Measurements from ENCODE around the gene ZNF296. TPM values are rescaled to one million over a fixed set of nuclear protein-coding genes. Genes with fewer than 3 reads are reported as not detected.

The ZNF296 gene
- total and polyA plus RNA-seq, 2 of the 13 experiments (the other 11 are each of a cell fraction or from before 2014, with no cell fraction given), result 0.26 to 0.62 TPM

DNA sequence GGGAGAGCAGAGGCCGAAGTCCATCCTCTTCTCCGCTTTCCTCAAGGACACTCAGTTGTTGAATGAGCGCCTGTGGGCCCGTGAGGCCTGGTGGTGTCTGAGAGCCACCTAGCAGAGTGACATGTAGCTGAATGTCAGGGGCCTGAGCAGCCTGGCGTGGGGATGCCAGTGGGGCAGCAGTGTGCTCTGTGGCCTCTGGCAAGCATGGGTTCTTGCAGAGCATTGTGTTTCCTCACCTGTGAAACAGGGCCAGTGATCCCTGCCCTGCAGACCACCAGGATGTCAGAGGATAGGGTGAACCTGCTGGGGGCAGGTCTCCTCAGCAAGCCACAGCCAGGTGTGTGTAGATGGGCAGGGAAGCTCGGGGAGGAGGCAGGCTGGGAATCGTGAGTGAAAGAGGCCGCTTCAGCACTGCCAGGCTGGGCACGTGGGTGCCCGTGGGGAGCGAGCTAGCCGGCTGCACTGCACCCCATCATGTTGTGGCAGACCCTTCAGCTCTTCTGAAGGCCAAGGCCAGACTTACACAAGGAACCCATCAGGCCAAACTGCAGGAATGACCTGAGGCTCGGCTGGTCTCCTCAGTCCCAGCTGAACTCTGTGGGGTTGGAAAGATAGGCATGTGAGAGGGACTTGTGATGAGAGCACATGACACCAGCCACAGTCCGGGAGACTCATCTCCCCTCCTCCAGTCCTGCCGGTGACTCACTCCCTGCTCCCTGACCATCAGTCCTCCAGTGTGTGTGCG lies 21.7 kb upstream of the ZNF296 start (continued):
- TF ChIP-seq, protein P1, sequence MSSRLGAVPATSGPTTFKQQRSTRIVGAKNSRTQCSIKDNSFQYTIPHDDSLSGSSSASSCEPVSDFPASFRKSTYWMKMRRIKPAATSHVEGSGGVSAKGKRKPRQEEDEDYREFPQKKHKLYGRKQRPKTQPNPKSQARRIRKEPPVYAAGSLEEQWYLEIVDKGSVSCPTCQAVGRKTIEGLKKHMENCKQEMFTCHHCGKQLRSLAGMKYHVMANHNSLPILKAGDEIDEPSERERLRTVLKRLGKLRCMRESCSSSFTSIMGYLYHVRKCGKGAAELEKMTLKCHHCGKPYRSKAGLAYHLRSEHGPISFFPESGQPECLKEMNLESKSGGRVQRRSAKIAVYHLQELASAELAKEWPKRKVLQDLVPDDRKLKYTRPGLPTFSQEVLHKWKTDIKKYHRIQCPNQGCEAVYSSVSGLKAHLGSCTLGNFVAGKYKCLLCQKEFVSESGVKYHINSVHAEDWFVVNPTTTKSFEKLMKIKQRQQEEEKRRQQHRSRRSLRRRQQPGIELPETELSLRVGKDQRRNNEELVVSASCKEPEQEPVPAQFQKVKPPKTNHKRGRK (CRISPR knock-in tag; IDR thresholded peaks at IDR 0.05), result 0 out of 2 replicates have a peak, but pooled peaks have one; percentile 27
- TF ChIP-seq, protein P2, sequence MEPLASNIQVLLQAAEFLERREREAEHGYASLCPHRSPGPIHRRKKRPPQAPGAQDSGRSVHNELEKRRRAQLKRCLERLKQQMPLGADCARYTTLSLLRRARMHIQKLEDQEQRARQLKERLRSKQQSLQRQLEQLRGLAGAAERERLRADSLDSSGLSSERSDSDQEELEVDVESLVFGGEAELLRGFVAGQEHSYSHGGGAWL (CRISPR knock-in tag; IDR thresholded peaks at IDR 0.05), result 0 out of 2 replicates have a peak, but pooled peaks have one; percentile 5
- TF ChIP-seq JUN (CRISPR knock-in tag; IDR thresholded peaks at IDR 0.05), result peak; percentile 83; the same call in 1 of the 2 replicates
- 0 out of 2 replicates have a peak, but pooled peaks have one; percentile 70 for TF ChIP-seq ZNF776 (CRISPR knock-in tag; IDR thresholded peaks at IDR 0.05)
- TF ChIP-seq MAFG (CRISPR knock-in tag; IDR thresholded peaks at IDR 0.05), result no peak
- peak; percentile 58; the same call in 1 of the 2 replicates for TF ChIP-seq ZNF766 (CRISPR knock-in tag; IDR thresholded peaks at IDR 0.05; ENCODE audit: borderline replicate concordance)
- TF ChIP-seq, protein P3, sequence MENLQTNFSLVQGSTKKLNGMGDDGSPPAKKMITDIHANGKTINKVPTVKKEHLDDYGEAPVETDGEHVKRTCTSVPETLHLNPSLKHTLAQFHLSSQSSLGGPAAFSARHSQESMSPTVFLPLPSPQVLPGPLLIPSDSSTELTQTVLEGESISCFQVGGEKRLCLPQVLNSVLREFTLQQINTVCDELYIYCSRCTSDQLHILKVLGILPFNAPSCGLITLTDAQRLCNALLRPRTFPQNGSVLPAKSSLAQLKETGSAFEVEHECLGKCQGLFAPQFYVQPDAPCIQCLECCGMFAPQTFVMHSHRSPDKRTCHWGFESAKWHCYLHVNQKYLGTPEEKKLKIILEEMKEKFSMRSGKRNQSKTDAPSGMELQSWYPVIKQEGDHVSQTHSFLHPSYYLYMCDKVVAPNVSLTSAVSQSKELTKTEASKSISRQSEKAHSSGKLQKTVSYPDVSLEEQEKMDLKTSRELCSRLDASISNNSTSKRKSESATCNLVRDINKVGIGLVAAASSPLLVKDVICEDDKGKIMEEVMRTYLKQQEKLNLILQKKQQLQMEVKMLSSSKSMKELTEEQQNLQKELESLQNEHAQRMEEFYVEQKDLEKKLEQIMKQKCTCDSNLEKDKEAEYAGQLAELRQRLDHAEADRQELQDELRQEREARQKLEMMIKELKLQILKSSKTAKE (CRISPR knock-in tag; IDR thresholded peaks at IDR 0.05; ENCODE audit: borderline replicate concordance), result 0 out of 2 replicates have a peak, but pooled peaks have one; percentile 30
- TF ChIP-seq NFKB2 (CRISPR knock-in tag; IDR thresholded peaks at IDR 0.05; ENCODE audit: borderline replicate concordance), result peak; percentile 68; the same call in 1 of the 2 replicates
- peak; percentile 40; the same call in 1 of the 2 replicates for TF ChIP-seq FOXA3 (CRISPR knock-in tag; IDR thresholded peaks at IDR 0.05)
- TF ChIP-seq, protein P4, sequence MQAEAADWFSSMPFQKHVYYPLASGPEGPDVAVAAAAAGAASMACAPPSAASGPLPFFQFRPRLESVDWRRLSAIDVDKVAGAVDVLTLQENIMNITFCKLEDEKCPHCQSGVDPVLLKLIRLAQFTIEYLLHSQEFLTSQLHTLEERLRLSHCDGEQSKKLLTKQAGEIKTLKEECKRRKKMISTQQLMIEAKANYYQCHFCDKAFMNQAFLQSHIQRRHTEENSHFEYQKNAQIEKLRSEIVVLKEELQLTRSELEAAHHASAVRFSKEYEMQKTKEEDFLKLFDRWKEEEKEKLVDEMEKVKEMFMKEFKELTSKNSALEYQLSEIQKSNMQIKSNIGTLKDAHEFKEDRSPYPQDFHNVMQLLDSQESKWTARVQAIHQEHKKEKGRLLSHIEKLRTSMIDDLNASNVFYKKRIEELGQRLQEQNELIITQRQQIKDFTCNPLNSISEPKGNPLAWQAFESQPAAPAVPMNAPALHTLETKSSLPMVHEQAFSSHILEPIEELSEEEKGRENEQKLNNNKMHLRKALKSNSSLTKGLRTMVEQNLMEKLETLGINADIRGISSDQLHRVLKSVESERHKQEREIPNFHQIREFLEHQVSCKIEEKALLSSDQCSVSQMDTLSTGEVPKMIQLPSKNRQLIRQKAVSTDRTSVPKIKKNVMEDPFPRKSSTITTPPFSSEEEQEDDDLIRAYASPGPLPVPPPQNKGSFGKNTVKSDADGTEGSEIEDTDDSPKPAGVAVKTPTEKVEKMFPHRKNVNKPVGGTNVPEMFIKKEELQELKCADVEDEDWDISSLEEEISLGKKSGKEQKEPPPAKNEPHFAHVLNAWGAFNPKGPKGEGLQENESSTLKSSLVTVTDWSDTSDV (CRISPR knock-in tag; IDR thresholded peaks at IDR 0.05), result 0 out of 2 replicates have a peak, but pooled peaks have one; percentile 34
- TF ChIP-seq, protein P5, sequence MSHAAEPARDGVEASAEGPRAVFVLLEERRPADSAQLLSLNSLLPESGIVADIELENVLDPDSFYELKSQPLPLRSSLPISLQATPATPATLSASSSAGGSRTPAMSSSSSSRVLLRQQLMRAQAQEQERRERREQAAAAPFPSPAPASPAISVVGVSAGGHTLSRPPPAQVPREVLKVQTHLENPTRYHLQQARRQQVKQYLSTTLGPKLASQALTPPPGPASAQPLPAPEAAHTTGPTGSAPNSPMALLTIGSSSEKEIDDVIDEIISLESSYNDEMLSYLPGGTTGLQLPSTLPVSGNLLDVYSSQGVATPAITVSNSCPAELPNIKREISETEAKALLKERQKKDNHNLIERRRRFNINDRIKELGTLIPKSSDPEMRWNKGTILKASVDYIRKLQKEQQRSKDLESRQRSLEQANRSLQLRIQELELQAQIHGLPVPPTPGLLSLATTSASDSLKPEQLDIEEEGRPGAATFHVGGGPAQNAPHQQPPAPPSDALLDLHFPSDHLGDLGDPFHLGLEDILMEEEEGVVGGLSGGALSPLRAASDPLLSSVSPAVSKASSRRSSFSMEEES (CRISPR knock-in tag; IDR thresholded peaks at IDR 0.05), result peak; percentile 90
- TF ChIP-seq, protein P6, sequence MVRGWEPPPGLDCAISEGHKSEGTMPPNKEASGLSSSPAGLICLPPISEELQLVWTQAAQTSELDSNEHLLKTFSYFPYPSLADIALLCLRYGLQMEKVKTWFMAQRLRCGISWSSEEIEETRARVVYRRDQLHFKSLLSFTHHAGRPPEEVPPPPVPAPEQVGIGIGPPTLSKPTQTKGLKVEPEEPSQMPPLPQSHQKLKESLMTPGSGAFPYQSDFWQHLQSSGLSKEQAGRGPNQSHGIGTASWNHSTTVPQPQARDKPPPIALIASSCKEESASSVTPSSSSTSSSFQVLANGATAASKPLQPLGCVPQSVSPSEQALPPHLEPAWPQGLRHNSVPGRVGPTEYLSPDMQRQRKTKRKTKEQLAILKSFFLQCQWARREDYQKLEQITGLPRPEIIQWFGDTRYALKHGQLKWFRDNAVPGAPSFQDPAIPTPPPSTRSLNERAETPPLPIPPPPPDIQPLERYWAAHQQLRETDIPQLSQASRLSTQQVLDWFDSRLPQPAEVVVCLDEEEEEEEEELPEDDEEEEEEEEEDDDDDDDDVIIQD (CRISPR knock-in tag; IDR thresholded peaks at IDR 0.05; ENCODE audit: low read depth), result 0 out of 2 replicates have a peak, but pooled peaks have one; percentile 9
- TF ChIP-seq, protein P7, sequence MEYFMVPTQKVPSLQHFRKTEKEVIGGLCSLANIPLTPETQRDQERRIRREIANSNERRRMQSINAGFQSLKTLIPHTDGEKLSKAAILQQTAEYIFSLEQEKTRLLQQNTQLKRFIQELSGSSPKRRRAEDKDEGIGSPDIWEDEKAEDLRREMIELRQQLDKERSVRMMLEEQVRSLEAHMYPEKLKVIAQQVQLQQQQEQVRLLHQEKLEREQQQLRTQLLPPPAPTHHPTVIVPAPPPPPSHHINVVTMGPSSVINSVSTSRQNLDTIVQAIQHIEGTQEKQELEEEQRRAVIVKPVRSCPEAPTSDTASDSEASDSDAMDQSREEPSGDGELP (IDR thresholded peaks at IDR 0.05; ENCODE audit: borderline replicate concordance, low read depth), result peak; percentile 32; the same call in 1 of the 2 replicates
- TF ChIP-seq NKX3-1 (CRISPR knock-in tag; IDR thresholded peaks at IDR 0.05), result 0 out of 2 replicates have a peak, but pooled peaks have one; percentile 56
- TF ChIP-seq, protein P8, sequence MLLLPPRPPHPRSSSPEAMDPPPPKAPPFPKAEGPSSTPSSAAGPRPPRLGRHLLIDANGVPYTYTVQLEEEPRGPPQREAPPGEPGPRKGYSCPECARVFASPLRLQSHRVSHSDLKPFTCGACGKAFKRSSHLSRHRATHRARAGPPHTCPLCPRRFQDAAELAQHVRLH (CRISPR knock-in tag; IDR thresholded peaks at IDR 0.05; ENCODE audit: borderline replicate concordance, low read depth), result 0 out of 2 replicates have a peak, but pooled peaks have one; percentile 44
- TF ChIP-seq TARDBP (CRISPR knock-in tag; IDR thresholded peaks at IDR 0.05), result peak; percentile 70; the same call in 1 of the 2 replicates
